Adipose tissue (tissue), 3 donors: Measurements from ENCODE around the gene CDH4. TPM values are rescaled to one million over a fixed set of nuclear protein-coding genes. Genes with fewer than 3 reads are reported as not detected.
"Not testable (repeated sequence)": the region's sequence is repeated elsewhere in the genome, so short reads cannot be mapped to it uniquely, and the experiment has no call there.

Experiments used
- H3K27ac ChIP-seq: one replicate; pipeline ENCODE4 v1.5.1; 2013; ENCODE audit warnings: low read depth, low read length
- WGBS, 3 donors: extraction: QIAGEN DNeasy Blood & Tissue Kit; methylation state at CpG; one replicate each; pipeline ENCODE4 v1.1.7; 2013; 5-methylcytosine and 5-hydroxymethylcytosine counted together
- polyA plus RNA-seq, 3 donors: library from polyadenylated mRNA; stranded (reverse); fragments of 200-250 nt; gene quantifications; one replicate each; pipeline ENCODE4 v1.2.3, GENCODE V29; 2013
- donor health status: healthy with polysubstance abuse.
- donor health status: Bipolar disorder and iron deficiency.
- donor health status: healthy.

The CDH4 gene
- polyA plus RNA-seq, 3 donors, result 0.04 to 0.11 (median 0.05) TPM

GRCh38 chr20:61387204-61387953, 135.3 kb downstream of the CDH4 start:
- WGBS, 3 donors, result 13 to 17% (median 16%) methylated on average over 13 of the region's 13 CpGs

DNA sequence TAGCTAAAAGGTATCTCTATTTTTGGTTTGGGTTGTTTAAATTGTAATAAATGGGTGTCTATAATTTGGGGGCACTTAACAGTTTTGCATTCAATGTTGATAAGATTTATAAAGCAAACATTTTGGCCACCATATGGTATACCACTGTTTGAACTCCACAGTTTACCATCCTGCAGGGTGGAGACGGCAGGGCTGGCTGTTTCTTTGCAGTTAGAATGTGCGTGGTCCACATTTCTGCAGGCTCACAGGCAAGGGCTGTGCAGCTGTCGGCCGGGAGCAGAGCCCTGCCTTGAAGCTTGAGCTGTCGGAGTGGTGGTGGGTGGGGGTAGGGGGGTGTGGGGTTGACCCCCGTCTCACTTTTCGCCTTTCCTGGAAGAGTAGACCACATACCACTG, 135.9 kb downstream of the CDH4 start:
- WGBS, 3 donors, result 30 to 48% (median 40%) methylated on average over 7 of the region's 7 CpGs
- no peak overlapping the region for H3K27ac ChIP-seq

More at GRCh38 chr20:61387204-61387953, 135.3 kb downstream of the CDH4 start:
- no peak overlapping the region for H3K27ac ChIP-seq

DNA sequence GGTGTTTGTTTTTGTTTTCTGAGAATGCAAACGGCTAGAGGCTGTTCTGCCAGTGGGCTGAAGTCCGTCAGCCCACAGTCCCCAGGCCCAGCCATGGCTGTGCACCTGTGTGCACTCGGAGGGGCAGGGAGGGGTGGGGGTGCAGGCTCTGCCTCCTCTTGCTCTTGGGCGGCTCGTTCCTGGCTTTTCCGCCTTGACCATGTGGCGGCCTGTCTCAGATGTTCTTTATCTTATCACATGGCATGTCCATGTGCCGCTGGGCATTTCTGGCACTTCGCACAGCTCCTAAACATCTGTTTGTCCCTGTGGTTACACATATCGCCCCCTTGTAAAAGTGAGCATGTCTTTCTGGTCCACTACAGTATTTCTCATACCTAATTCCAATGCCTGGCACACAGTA, 137.0 kb downstream of the CDH4 start:
- 76 to 85% (median 83%) methylated on average over 10 of the region's 10 CpGs for WGBS, 3 donors

GRCh38 chr20:61391185-61391584, 139.1 kb downstream of the CDH4 start:
- H3K27ac ChIP-seq, result no peak overlapping the region
- 78 to 87% (median 81%) methylated on average over 12 of the region's 12 CpGs for WGBS, 3 donors

More for the DNA sequence above, 137.0 kb downstream of the CDH4 start:
- H3K27ac ChIP-seq, result no peak overlapping the region

DNA sequence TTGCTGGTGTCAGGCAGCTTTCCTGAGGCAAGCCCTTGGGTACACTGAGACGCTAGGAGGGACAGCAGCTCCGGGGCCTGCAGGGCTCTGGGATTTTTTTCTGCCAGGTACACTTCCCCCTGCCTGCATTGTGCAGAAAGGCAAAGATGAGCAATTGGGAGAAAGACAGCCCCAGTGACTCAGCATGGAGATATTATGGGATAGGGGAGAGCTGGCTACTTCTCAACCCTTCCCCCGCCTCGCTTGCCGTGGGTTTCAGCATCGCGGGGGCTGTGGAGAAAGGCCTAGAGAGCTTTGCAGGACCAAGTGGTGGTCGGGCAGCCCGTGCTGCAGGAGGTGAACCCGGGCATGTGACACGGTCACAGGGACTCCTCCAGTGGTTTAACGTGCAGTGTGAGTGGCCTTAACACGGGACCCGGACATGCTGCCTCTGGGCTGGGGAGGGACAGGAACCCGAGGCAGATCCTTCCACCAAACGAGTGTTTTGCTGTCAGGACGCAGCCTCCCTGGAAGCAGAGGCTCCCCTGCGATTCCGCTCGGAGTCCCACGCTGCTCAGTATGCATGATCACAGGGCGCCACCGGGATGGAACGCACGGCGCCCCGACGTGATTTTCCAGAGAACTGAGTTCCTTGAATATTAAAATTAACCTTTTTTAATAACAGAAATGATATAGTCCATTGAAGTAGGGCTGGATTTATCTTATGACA, 139.9 kb downstream of the CDH4 start:
- WGBS, 3 donors, result 67 to 72% (median 70%) methylated on average over 28 of the region's 28 CpGs
- no peak overlapping the region for H3K27ac ChIP-seq

GRCh38 chr20:61394088-61394799, 142.2 kb downstream of the CDH4 start:
- no peak overlapping the region for H3K27ac ChIP-seq
- WGBS, 3 donors, result 74 to 77% (median 76%) methylated on average over 14 of the region's 14 CpGs

DNA sequence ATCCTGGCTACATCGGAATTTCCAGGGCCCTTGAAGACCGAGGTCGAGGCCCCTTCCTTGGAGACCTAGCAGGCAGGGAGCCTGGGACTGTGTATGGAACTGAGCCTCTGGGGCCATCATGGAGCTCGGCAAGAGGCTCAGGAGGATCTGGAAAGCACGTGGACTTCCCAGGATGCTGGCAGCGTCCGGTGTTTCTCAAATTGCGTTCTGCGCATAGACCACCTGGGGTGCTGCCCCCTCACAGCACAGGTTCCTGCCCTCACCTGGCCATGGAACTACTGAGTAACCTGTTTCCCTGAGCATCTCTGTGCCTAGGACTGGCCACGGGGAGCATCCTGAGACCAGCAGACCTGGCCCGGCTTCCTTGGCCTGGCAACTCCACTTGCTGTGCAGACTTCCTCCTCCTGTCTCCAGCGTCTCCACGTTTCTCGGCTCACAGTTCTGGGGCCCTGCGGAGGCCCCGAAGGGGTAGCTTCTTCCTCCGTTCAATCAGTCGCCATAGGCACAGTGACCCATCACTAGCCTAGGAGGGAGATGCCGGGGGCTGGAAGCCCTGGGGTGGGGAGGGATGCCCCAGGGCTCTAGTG, 144.3 kb downstream of the CDH4 start:
- 80 to 91% (median 89%) methylated on average over 19 of the region's 19 CpGs for WGBS, 3 donors
- no peak overlapping the region for H3K27ac ChIP-seq

GRCh38 chr20:61397146-61397545, 145.1 kb downstream of the CDH4 start:
- H3K27ac ChIP-seq, result no peak overlapping the region
- 87 to 91% (median 91%) methylated on average over 13 of the region's 13 CpGs for WGBS, 3 donors

- 83 to 93% (median 93%) methylated on average over 12 of the region's 12 CpGs for WGBS, 3 donors
Observed at GRCh38 chr20:61397790-61398189, 145.7 kb downstream of the CDH4 start.

DNA sequence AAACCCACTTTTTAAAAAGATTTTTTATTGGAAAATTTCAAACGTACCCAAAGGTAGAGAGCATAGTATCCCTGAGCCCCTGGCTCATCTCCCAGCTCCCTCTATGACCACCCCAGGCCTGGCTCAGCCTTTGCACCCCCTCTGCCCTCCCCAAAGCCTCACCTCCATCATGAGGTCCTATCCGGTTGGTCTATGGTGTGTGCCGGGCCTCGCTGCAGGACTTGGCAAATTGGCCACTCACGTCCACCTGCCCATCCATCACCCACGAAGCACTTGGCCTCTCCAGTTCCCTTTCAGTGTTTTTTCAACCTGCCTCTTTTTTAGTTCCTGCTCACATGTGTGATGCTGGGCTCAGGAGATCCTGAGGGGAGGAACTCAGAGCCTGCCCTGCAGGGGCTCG, 147.4 kb downstream of the CDH4 start:
- 79 to 88% (median 87%) methylated on average over 6 to 7 of the region's 7 CpGs for WGBS, 3 donors
- no peak overlapping the region for H3K27ac ChIP-seq

More at GRCh38 chr20:61397790-61398189, 145.7 kb downstream of the CDH4 start:
- H3K27ac ChIP-seq, result no peak overlapping the region

DNA sequence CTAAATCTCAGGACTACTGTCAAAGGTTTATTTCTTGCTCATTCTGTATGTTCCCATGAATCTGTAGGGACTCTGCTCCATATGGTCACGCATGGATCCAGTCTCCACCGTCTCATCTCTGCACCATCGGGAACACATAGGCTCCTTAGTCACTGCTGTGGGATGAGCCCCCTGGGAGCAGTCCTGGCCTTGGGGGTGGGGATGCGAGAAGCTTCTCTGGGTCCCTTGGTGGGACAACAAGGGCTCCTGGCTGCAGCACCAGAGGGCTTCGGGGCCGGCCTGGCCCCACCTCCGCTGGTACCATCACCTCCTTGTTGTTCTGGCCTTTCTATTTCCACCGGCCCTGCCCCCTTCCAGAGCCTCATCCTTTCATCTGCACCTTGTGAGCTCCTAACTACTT, 148.4 kb downstream of the CDH4 start:
- H3K27ac ChIP-seq, result no peak overlapping the region
- 80 to 93% (median 84%) methylated on average over 8 of the region's 8 CpGs for WGBS, 3 donors

DNA sequence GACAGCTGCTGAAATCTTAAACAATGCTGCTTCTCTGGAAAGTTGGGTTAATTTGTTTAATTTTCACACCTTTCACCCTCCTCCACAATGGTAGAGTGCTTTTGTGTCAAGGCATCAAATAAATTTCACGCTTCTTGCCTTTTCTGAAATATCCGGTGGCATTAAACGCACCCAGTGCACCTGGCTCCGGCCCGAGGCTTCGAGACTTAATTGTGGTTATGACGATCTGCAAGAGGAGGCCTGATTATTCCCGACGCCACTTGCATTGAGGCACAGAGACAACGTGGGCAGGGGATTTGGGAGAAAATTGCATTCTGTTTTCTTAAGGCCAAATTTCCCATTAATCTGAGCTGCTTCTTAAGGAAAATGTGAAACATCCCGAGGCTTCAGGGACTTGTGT, 152.2 kb downstream of the CDH4 start:
- no peak overlapping the region for H3K27ac ChIP-seq
- WGBS, 3 donors, result 84 to 86% (median 85%) methylated on average over 11 of the region's 11 CpGs

DNA sequence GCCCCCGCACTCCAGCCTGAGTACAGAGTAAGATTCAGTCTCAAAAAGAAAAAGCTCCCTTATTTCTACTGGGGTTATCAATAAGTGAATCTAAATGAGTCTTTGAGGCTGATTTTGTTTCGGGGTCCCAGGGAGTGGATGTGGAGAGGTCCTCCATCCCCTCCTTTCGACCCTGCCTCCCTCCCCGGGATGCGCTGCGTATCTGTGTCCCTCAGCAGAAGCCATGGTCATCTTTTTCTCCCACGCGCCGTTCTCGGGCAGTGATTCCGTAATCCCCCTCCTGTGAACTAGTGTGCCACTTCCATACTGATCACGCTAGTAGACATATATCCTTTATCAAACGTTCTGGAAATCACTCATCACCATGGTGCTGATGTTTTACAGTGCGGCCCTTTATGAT, 152.9 kb downstream of the CDH4 start:
- 90 to 92% (median 92%) methylated on average over 14 of the region's 14 CpGs for WGBS, 3 donors
- H3K27ac ChIP-seq, result no peak overlapping the region

DNA sequence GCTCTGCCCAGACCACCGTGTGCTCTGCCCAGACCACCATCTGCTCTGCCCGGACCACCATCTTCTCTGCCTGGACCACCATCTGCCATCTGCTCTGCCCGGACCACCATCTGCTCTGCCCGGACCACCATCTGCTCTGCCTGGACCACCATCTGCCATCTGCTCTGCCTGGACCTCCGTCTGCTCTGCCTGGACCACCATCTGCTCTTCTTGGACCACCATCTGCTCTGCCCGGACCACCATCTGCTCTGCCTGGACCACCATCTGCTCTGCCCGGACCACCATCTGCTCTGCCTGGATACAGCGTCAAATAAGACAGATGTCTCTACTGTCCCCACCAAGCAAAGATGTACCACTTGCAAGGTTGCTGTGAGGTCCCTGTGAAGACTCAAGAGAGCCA, 154.7 kb downstream of the CDH4 start:
- not testable (repeated sequence) for H3K27ac ChIP-seq
- WGBS, 3 donors, result 92 to 96% (median 94%) methylated on average over 8 of the region's 8 CpGs

- WGBS, 3 donors, result 76 to 81% (median 79%) methylated on average over 6 of the region's 6 CpGs
- H3K27ac ChIP-seq, result no peak overlapping the region
Observed at GRCh38 chr20:61407561-61407960, 155.5 kb downstream of the CDH4 start.

- no peak overlapping the region for H3K27ac ChIP-seq
- 76 to 87% (median 83%) methylated on average over 20 of the region's 20 CpGs for WGBS, 3 donors
Observed at GRCh38 chr20:61408951-61409740, 157.1 kb downstream of the CDH4 start.

- 74 to 96% (median 86%) methylated on average over 4 of the region's 4 CpGs for WGBS, 3 donors
- no peak overlapping the region for H3K27ac ChIP-seq
Observed at GRCh38 chr20:61411743-61412142, 159.7 kb downstream of the CDH4 start.

- 90 to 93% (median 91%) methylated on average over 4 of the region's 4 CpGs for WGBS, 3 donors
Observed at GRCh38 chr20:61413752-61414151, 161.7 kb downstream of the CDH4 start.

More at GRCh38 chr20:61413752-61414151, 161.7 kb downstream of the CDH4 start:
- H3K27ac ChIP-seq, result no peak overlapping the region
